Progenitor cell of endocrine pancreas (in vitro differentiated cells): ENCODE results near the gene ATXN10. TPM values are rescaled to one million over a fixed set of nuclear protein-coding genes. Genes with fewer than 3 reads are reported as not detected.

Experiments
- DNase-seq: peaks from one replicate; pipeline ENCODE4 v3.0.0; 2021; ENCODE audit warnings: low spot score; ENCODE audit not compliant: unreplicated experiment
- H3K27ac Mint-ChIP-seq: 2 replicates; pipeline ENCODE4 v1.8.0; 2021; ENCODE audit warnings: mild to moderate bottlenecking, moderate library complexity, mixed read lengths
- H3K27me3 Mint-ChIP-seq: 2 replicates; pipeline ENCODE4 v1.8.0; 2021; ENCODE audit warnings: mixed read lengths
- H3K36me3 Mint-ChIP-seq: 2 replicates; pipeline ENCODE4 v1.8.0; 2022; ENCODE audit warnings: mixed read lengths; ENCODE audit not compliant: insufficient read depth
- H3K4me1 Mint-ChIP-seq: 2 replicates; pipeline ENCODE4 v1.8.0; 2021; ENCODE audit warnings: low read depth, mixed read lengths
- H3K4me3 Mint-ChIP-seq: 2 replicates; pipeline ENCODE4 v1.8.0; 2021; ENCODE audit warnings: low read depth, mild to moderate bottlenecking, moderate library complexity, mixed read lengths
- H3K9me3 Mint-ChIP-seq: 2 replicates; pipeline ENCODE4 v1.8.0; 2021; ENCODE audit warnings: low read depth, mixed read lengths
- total RNA-seq: library from RNA; stranded (reverse); gene quantifications from 2 replicates; pipeline ENCODE4 v1.2.1, GENCODE V29; 2021
- TF ChIP-seq, protein P1 (sequence below): fragments of 200-600 bp; sonication (generic); IDR thresholded peaks from one replicate; pipeline ENCODE4 v1.5.0; 2021; ENCODE audit warnings: antibody characterized with exemption, mild to moderate bottlenecking; ENCODE audit not compliant: unreplicated experiment

The ATXN10 gene
- total RNA-seq, 1 donor from 2014 or later, result 177 TPM

DNA sequence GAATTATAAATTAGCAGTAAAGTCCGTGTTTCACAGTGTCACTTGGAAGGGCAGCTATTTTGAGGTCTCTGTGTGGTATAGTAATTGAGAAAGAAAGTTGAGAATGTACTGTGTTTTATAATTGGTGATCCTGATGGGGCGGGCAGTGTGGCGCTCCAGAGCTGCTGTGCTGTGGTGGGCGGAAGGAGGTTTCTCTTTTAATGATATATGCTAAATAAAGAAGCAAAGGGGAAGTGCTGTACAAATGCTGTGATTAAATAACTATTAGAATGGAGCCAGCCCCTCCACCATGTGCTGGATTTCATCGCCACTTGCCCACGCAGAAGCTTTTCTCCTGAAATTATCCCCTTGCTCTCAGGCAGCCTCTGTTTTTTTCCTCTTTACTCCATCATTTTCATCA, 24.6 kb downstream of the ATXN10 start:
- DNase-seq, result no peak
- Mint-ChIP-seq H3K27ac (no peak overlapping the region), H3K36me3 (peaks cover 36% of the 10 kb centered on the region), H3K4me3 (no peak overlapping the region), H3K9me3 (no peaks in the 10 kb centered on the region), H3K27me3 (no peaks in the 10 kb centered on the region), H3K4me1 (peaks cover 9% of the 10 kb centered on the region)
- TF ChIP-seq, protein P1, sequence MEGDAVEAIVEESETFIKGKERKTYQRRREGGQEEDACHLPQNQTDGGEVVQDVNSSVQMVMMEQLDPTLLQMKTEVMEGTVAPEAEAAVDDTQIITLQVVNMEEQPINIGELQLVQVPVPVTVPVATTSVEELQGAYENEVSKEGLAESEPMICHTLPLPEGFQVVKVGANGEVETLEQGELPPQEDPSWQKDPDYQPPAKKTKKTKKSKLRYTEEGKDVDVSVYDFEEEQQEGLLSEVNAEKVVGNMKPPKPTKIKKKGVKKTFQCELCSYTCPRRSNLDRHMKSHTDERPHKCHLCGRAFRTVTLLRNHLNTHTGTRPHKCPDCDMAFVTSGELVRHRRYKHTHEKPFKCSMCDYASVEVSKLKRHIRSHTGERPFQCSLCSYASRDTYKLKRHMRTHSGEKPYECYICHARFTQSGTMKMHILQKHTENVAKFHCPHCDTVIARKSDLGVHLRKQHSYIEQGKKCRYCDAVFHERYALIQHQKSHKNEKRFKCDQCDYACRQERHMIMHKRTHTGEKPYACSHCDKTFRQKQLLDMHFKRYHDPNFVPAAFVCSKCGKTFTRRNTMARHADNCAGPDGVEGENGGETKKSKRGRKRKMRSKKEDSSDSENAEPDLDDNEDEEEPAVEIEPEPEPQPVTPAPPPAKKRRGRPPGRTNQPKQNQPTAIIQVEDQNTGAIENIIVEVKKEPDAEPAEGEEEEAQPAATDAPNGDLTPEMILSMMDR, result no peak

DNA sequence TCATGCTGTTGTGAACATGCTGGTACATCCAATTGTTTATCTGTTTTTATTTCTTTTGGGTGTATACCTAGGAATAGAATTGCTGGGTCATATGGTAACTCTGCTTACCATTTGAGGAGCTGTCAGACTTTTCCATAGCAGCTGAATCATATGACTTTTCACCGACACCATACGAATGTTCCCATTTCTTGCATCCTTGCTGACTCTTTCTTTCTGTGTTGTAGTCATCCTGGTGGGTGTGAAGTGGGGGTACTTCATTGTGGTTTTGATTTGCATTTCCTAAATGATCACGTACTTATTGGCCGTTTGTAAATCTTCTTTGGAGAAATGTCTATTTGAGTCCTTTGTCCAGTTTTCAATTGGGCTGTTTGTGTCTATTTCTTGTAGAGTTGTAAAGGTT, 26.5 kb downstream of the ATXN10 start:
- H3K36me3 Mint-ChIP-seq, result peaks cover 46% of the 10 kb centered on the region
- TF ChIP-seq, protein P1, result no peak
- no peak overlapping the region for H3K27ac Mint-ChIP-seq
- no peaks in the 10 kb centered on the region for H3K27me3 Mint-ChIP-seq
- DNase-seq, result no peak
- no peak overlapping the region for H3K4me3 Mint-ChIP-seq
- H3K9me3 Mint-ChIP-seq, result no peaks in the 10 kb centered on the region
- H3K4me1 Mint-ChIP-seq, result peaks cover 4% of the 10 kb centered on the region

DNA sequence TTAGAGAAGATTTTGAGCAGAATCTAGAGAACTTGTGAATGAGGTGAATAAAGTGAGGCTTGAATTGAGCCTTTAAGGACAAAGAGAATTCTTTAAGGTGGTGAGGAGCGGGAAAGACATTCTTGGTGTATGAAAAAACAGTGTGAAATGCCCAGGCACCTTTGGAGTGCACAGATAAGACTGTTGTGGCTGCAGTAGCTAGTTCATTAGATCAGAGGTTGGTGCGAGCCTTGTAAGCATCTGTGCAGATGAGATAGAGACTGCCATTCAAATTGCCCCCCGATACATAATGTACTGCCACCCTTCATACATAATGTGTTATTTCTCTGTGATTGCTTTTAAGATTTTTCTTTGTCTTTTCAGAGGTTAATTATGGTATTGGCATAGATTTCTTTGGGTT, 31.3 kb downstream of the ATXN10 start:
- H3K27me3 Mint-ChIP-seq, result no peaks in the 10 kb centered on the region
- no peak overlapping the region for H3K4me3 Mint-ChIP-seq
- H3K9me3 Mint-ChIP-seq, result no peaks in the 10 kb centered on the region
- H3K27ac Mint-ChIP-seq, result no peak overlapping the region
- DNase-seq, result no peak
- H3K4me1 Mint-ChIP-seq, result peaks cover 4% of the 10 kb centered on the region
- peaks cover 54% of the 10 kb centered on the region for H3K36me3 Mint-ChIP-seq
- TF ChIP-seq, protein P1, result no peak

DNA sequence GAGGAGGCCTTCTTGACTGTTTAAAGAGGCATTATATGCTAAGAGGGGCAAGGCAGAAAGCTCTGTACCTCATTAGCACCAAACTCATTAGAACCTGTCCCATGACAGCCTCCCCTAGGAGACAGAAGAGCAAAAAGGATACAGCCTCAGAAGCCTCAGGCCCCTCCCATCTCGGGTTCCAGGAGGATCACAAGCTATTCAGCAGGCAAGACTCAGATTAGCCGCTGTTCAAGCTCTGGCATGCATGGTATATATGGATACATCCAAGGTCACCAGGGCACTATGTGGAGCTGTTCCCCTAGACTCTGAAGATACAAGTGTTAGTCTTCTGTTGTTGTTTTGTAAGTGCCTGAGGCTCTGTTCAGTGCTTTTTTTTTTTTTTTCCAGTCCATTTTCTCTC, 32.1 kb downstream of the ATXN10 start:
- Mint-ChIP-seq H3K36me3 (peaks cover 56% of the 10 kb centered on the region), H3K4me1 (peaks cover 2% of the 10 kb centered on the region), H3K27ac (no peak overlapping the region), H3K4me3 (no peak overlapping the region), H3K9me3 (no peaks in the 10 kb centered on the region), H3K27me3 (no peaks in the 10 kb centered on the region)
- no peak for DNase-seq
- TF ChIP-seq, protein P1, result no peak

DNA sequence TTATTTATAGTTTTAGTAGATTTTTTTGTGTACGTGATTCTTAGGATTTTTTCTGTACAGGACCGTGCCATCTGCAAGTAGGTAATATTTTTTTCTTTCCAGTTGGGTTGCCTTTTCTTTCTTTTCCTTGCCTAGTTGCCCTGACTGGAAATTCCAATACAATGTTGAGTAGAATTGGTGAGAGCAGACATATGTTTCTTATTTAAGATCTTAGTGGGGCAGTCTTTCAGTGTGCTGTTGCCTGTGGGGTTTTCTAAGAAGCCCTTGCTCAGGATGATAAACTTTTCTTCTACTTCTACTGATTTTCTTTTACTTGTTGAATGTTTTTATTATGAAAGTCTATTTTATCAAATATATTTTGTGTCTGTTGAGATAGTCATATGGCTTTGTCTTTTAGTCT, 33.0 kb downstream of the ATXN10 start:
- TF ChIP-seq, protein P1, result no peak
- H3K4me3 Mint-ChIP-seq, result no peak overlapping the region
- no peaks in the 10 kb centered on the region for H3K27me3 Mint-ChIP-seq
- DNase-seq, result no peak
- H3K9me3 Mint-ChIP-seq, result no peaks in the 10 kb centered on the region
- H3K4me1 Mint-ChIP-seq, result peaks cover 3% of the 10 kb centered on the region
- peak overlapping the region; percentile 30 for H3K27ac Mint-ChIP-seq
- H3K36me3 Mint-ChIP-seq, result peaks cover 61% of the 10 kb centered on the region

DNA sequence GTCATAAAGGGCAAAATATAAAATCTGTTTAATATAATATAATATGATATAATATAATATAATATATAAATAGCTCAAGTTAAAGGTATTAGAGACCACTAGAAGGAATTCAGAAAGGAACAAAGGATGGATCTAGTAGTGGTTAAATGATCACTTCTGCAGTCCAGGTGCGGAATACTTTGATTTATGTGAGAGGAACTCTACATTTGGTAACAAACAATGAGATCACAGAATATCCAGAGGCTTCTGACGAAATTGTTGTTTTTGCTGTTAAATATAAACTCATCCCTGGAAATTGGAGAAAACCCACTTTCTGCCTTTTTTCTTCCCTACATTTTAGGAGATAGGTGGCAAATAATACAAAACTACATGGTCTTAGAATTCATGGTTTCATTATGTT, 36.0 kb downstream of the ATXN10 start:
- Mint-ChIP-seq H3K4me1 (peaks cover 3% of the 10 kb centered on the region), H3K27ac (no peak overlapping the region), H3K4me3 (no peak overlapping the region), H3K27me3 (no peaks in the 10 kb centered on the region), H3K36me3 (peaks cover 50% of the 10 kb centered on the region), H3K9me3 (no peaks in the 10 kb centered on the region)
- DNase-seq, result no peak
- TF ChIP-seq, protein P1, result no peak
